GM12878 (cell line): ENCODE data around the gene IFITM1. TPM values are rescaled to one million over a fixed set of nuclear protein-coding genes. Genes with fewer than 3 reads are reported as not detected.
A peak's percentile ranks its signal among the peaks of the same experiment; 100 is the strongest.

Experiments used
- ASH2L ChIP-seq: fragments of 300-600, 200-600 bp; sonication (generic); IDR thresholded peaks from 2 replicates; pipeline ENCODE4 v1.6.1; 2017; ENCODE audit warnings: low read depth, mild to moderate bottlenecking, borderline replicate concordance
- CHD2 ChIP-seq: IDR thresholded peaks from 2 replicates; pipeline ENCODE4 v1.6.1; 2011; ENCODE audit warnings: low read depth, low read length, improper control_type of control experiment, borderline replicate concordance
- ETV6 ChIP-seq, 2 experiments: fragments of 450-650 bp in 1 of 2; IDR thresholded peaks in 1 of 2; conservative IDR thresholded peaks in 1 of 2; 2 replicates each; pipeline ENCODE4 v1.6.1; 2014; ENCODE audit warnings: antibody characterized with exemption in 1 of 2, borderline replicate concordance in 1 of 2, low read depth in 1 of 2, mild to moderate bottlenecking in 1 of 2, moderate library complexity in 1 of 2
- FOS ChIP-seq: IDR thresholded peaks from 3 replicates; pipeline ENCODE4 v1.6.1; 2011; ENCODE audit warnings: borderline replicate concordance; ENCODE audit not compliant: insufficient read length; ENCODE audit errors: extremely low read depth
- HDAC6 ChIP-seq: fragments of 200-600 bp; sonication (generic); IDR thresholded peaks from one replicate; pipeline ENCODE4 v1.8.0; 2017; ENCODE audit warnings: antibody characterized with exemption; ENCODE audit not compliant: unreplicated experiment
- MYC ChIP-seq: IDR thresholded peaks from 2 replicates; pipeline ENCODE4 v1.6.1; 2011; ENCODE audit warnings: mild to moderate bottlenecking, low read length, moderate library complexity, inconsistent platforms; ENCODE audit not compliant: insufficient read depth, insufficient replicate concordance, insufficient read length, severe bottlenecking
- NBN ChIP-seq: fragments of 450-650 bp; IDR thresholded peaks from 2 replicates; pipeline ENCODE4 v1.6.1; 2016
- NFIC ChIP-seq: IDR thresholded peaks from 2 replicates; pipeline ENCODE4 v1.6.1; 2012; ENCODE audit warnings: low read depth, mild to moderate bottlenecking, inconsistent platforms, low read length, moderate library complexity
- STAT3 ChIP-seq: IDR thresholded peaks from 2 replicates; pipeline ENCODE4 v1.6.1; 2011; ENCODE audit warnings: low read depth, low read length, improper control_type of control experiment
- TAF1 ChIP-seq: IDR thresholded peaks from 2 replicates; pipeline ENCODE4 v1.6.1; 2011; ENCODE audit warnings: mild to moderate bottlenecking, low read depth, low read length, borderline replicate concordance
- TCF3 ChIP-seq: IDR thresholded peaks from 2 replicates; pipeline ENCODE4 v1.6.1; 2012; ENCODE audit warnings: low read depth, mild to moderate bottlenecking, low read length, borderline replicate concordance; ENCODE audit not compliant: insufficient read depth
- ZNF384 ChIP-seq: IDR thresholded peaks from 2 replicates; pipeline ENCODE4 v1.6.1; 2012; ENCODE audit warnings: low read depth, mild to moderate bottlenecking, low read length, improper control_type of control experiment, borderline replicate concordance
- polyA plus RNA-seq, 11 experiments: library from polyadenylated mRNA; depleted of rRNA in 4 of 11; unstranded in 6 of 11; stranded (reverse) in 5 of 11; fragments of >200 nt; fragmentation: Nextera tagmentation in 4 of 11; fragmentation: Illumina TruSeq in 1 of 11; extraction: Ambion mirVana in 4 of 11; extraction: Trizol in 1 of 11; gene quantifications; 1 replicate in 1 of 11; 2 replicates in 10 of 11; pipeline versions ENCODE4 v1.2.1 to v1.2.3, GENCODE V29; 2011 to 2016; ENCODE audit warnings: inconsistent platforms in 2 of 11, missing spikeins in 2 of 11, low read depth in 1 of 11
- total RNA-seq, 4 experiments: library from RNA; depleted of rRNA in 3 of 4; stranded (reverse); fragments of >200 nt in 3 of 4; fragmentation: Illumina TruSeq in 1 of 4; extraction: Trizol in 1 of 4; gene quantifications; 2 replicates each; pipeline versions ENCODE4 v1.2.1 to v1.2.3, GENCODE V29; 2013 to 2021
- TF ChIP-seq, protein P1 (sequence below): fragments of 450-650 bp; conservative IDR thresholded peaks from 2 replicates; pipeline ENCODE4 v1.6.1; 2017; ENCODE audit warnings: mild to moderate bottlenecking, moderate library complexity
- TF ChIP-seq, protein P2 (sequence below): IDR thresholded peaks from 2 replicates; pipeline ENCODE4 v1.6.1; 2012; ENCODE audit warnings: mild to moderate bottlenecking, low read depth, low read length
- TF ChIP-seq, protein P3 (sequence below): fragments of 450-650 bp; IDR thresholded peaks from 2 replicates; pipeline ENCODE4 v1.6.1; 2017; ENCODE audit warnings: low read depth, mild to moderate bottlenecking, moderate library complexity
- TF ChIP-seq, protein P4 (sequence below): fragments of 450-650 bp; IDR thresholded peaks from 2 replicates; pipeline ENCODE4 v1.6.1; 2016; ENCODE audit warnings: mild to moderate bottlenecking

IFITM1 gene
- total and polyA plus RNA-seq, 10 of the 15 experiments (the other 5 are each of a cell fraction or from before 2014, with no cell fraction given): 396 to 2,788 (median 607) TPM

DNA sequence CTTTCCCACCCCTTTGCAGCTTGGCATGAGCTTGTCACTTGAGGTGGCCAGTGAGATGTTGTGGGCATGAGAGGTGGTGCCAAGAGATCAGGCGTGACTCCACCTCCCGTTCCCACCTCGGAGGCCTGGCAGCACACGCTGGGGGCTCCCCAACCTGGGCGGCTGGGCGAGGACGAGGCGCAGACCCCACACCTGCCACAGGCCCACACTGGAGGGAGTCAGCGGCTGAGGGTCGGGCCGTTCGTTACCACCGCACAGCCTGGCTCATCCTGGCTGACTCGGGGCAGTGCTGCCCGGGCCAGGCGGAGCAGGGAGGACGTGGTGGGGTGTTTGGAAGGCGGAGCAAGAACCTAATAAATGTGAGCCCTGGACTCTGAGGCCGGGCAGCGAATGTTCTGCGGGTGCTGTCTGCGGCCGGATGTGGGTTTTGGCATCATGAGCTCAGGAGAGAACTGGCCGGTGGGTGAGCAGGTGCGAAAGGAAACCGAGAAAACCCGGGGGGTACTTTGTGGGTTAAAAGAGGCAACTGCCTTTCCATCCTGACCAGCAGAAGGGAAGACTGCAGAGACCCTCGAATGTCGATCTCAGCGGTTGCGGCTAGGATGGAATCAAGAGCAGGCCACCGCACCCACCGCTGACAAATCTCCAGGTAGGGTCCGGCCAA, 17.0 kb downstream of the IFITM1 start (continued):
- TF ChIP-seq, protein P1, sequence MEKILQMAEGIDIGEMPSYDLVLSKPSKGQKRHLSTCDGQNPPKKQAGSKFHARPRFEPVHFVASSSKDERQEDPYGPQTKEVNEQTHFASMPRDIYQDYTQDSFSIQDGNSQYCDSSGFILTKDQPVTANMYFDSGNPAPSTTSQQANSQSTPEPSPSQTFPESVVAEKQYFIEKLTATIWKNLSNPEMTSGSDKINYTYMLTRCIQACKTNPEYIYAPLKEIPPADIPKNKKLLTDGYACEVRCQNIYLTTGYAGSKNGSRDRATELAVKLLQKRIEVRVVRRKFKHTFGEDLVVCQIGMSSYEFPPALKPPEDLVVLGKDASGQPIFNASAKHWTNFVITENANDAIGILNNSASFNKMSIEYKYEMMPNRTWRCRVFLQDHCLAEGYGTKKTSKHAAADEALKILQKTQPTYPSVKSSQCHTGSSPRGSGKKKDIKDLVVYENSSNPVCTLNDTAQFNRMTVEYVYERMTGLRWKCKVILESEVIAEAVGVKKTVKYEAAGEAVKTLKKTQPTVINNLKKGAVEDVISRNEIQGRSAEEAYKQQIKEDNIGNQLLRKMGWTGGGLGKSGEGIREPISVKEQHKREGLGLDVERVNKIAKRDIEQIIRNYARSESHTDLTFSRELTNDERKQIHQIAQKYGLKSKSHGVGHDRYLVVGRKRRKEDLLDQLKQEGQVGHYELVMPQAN: no peak; the same call in 1 of the 2 replicates
- TF ChIP-seq ZNF384: no peak
- peak; percentile 61; the same call in 1 of the 2 replicates for TF ChIP-seq CHD2
- TF ChIP-seq, protein P2, sequence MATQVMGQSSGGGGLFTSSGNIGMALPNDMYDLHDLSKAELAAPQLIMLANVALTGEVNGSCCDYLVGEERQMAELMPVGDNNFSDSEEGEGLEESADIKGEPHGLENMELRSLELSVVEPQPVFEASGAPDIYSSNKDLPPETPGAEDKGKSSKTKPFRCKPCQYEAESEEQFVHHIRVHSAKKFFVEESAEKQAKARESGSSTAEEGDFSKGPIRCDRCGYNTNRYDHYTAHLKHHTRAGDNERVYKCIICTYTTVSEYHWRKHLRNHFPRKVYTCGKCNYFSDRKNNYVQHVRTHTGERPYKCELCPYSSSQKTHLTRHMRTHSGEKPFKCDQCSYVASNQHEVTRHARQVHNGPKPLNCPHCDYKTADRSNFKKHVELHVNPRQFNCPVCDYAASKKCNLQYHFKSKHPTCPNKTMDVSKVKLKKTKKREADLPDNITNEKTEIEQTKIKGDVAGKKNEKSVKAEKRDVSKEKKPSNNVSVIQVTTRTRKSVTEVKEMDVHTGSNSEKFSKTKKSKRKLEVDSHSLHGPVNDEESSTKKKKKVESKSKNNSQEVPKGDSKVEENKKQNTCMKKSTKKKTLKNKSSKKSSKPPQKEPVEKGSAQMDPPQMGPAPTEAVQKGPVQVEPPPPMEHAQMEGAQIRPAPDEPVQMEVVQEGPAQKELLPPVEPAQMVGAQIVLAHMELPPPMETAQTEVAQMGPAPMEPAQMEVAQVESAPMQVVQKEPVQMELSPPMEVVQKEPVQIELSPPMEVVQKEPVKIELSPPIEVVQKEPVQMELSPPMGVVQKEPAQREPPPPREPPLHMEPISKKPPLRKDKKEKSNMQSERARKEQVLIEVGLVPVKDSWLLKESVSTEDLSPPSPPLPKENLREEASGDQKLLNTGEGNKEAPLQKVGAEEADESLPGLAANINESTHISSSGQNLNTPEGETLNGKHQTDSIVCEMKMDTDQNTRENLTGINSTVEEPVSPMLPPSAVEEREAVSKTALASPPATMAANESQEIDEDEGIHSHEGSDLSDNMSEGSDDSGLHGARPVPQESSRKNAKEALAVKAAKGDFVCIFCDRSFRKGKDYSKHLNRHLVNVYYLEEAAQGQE: no peak
- TF ChIP-seq, protein P3, sequence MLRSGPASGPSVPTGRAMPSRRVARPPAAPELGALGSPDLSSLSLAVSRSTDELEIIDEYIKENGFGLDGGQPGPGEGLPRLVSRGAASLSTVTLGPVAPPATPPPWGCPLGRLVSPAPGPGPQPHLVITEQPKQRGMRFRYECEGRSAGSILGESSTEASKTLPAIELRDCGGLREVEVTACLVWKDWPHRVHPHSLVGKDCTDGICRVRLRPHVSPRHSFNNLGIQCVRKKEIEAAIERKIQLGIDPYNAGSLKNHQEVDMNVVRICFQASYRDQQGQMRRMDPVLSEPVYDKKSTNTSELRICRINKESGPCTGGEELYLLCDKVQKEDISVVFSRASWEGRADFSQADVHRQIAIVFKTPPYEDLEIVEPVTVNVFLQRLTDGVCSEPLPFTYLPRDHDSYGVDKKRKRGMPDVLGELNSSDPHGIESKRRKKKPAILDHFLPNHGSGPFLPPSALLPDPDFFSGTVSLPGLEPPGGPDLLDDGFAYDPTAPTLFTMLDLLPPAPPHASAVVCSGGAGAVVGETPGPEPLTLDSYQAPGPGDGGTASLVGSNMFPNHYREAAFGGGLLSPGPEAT: peak; percentile 40; the same call in 1 of the 2 replicates
- TF ChIP-seq NBN: peak; percentile 54; the same call in 1 of the 2 replicates
- no peak for TF ChIP-seq TAF1
- peak; percentile 72; the same call in 1 of the 2 replicates for TF ChIP-seq NFIC
- no peak for TF ChIP-seq FOS
- TF ChIP-seq STAT3: no peak
- TF ChIP-seq ETV6 (conservative IDR thresholded peaks at IDR 0.05 in 1 of 2, IDR thresholded peaks at IDR 0.05 in 1 of 2; ENCODE audit: borderline replicate concordance in 1 of 2, low read depth in 1 of 2): peak in 1 of 2 experiments; percentile 69; a peak in 1 of 4 replicates
- 0 out of 2 replicates have a peak, but pooled peaks have one; percentile 22 for TF ChIP-seq ASH2L
- TF ChIP-seq TCF3: peak; percentile 71; the same call in 1 of the 2 replicates
- no peak for TF ChIP-seq MYC
- TF ChIP-seq HDAC6: no peak
- TF ChIP-seq, protein P4, sequence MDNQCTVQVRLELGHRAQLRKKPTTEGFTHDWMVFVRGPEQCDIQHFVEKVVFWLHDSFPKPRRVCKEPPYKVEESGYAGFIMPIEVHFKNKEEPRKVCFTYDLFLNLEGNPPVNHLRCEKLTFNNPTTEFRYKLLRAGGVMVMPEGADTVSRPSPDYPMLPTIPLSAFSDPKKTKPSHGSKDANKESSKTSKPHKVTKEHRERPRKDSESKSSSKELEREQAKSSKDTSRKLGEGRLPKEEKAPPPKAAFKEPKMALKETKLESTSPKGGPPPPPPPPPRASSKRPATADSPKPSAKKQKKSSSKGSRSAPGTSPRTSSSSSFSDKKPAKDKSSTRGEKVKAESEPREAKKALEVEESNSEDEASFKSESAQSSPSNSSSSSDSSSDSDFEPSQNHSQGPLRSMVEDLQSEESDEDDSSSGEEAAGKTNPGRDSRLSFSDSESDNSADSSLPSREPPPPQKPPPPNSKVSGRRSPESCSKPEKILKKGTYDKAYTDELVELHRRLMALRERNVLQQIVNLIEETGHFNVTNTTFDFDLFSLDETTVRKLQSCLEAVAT: peak; percentile 89
